PC-9 (cell line): ENCODE data around the gene ZNF581.

ENCODE experiments used
- EZH2 ChIP-seq: fragments of 200-600 bp; sonication (generic); IDR thresholded peaks from 2 replicates; pipeline ENCODE4 v1.8.0; 2017; ENCODE audit warnings: antibody characterized with exemption, low read depth
- TF ChIP-seq, protein P1 (sequence below): fragments of 200-600 bp; sonication (generic); conservative IDR thresholded peaks from 2 replicates; pipeline ENCODE4 v1.6.1; 2017; ENCODE audit warnings: mixed run types, antibody characterized with exemption, mild to moderate bottlenecking, moderate library complexity

DNA sequence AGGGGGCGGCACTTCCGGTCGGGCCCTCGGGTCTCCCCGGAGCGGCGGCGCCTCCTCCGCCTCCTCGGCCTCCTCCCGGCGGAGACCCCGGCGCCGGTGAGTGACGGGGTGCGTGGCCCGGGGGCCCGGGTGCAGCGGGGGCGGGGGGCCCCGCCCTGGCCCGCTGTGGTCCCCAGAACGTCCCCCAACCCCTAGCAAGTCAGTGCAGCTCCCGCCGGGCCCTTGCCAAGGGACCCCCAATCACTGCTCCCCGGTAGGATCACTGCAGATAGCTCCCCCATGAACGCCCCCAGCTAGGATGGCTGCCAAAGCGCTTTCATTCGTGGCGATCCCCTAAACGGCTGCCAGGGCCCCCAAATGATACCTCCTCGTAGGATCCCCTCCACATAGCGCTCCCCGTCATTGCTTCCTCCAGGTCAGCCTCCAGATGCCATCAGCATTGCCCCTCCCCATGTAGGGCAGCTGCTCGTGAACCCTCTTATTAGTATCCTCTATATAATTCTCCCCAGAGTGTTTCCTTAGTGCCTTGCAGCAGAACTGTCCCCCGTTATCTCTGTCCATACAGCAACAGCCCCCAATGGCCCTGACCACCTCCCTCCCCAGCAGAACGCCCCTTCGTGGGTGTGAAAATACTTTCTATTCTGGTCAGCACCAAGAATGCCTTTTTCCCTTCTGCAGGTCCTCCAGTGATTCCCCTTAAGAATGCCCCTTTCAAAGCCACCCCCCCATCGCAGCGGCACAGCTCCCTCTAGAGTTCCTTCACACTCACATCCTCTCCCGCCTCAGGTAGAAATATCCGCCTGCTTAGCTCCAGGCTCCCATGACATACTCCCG lies 37.6 kb upstream of the ZNF581 start, which contains the start of gene ZNF865:
- TF ChIP-seq, protein P1, sequence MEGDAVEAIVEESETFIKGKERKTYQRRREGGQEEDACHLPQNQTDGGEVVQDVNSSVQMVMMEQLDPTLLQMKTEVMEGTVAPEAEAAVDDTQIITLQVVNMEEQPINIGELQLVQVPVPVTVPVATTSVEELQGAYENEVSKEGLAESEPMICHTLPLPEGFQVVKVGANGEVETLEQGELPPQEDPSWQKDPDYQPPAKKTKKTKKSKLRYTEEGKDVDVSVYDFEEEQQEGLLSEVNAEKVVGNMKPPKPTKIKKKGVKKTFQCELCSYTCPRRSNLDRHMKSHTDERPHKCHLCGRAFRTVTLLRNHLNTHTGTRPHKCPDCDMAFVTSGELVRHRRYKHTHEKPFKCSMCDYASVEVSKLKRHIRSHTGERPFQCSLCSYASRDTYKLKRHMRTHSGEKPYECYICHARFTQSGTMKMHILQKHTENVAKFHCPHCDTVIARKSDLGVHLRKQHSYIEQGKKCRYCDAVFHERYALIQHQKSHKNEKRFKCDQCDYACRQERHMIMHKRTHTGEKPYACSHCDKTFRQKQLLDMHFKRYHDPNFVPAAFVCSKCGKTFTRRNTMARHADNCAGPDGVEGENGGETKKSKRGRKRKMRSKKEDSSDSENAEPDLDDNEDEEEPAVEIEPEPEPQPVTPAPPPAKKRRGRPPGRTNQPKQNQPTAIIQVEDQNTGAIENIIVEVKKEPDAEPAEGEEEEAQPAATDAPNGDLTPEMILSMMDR: peak; percentile 82
- TF ChIP-seq EZH2: no peak
